Natural killer cell (primary cell): ENCODE results near the gene ERCC8. TPM values are rescaled to one million over a fixed set of nuclear protein-coding genes. Genes with fewer than 3 reads are reported as not detected.

Source experiments
- ATAC-seq, 3 donors: fragments of 150-1000 bp in 2 of 3; fragments of 200-7000 bp in 1 of 3; cut with Tn5 transposase; 1 replicate in 1 of 3; 2 replicates in 2 of 3; pipeline ENCODE4 v1.10.0; 2021; ENCODE audit warnings: mild to moderate bottlenecking in 2 of 3, moderate library complexity in 2 of 3
- DNase-seq, 2 donors: peaks; one replicate each; pipeline versions ENCODE4 v3.0.0 to v3.0.0-alpha.2; 2013 to 2021; ENCODE audit warnings: mixed read lengths in 1 of 2
- H3K27ac ChIP-seq: one replicate; pipeline ENCODE4 v1.5.1; 2013; ENCODE audit warnings: mild to moderate bottlenecking, low read length
- H3K27me3 ChIP-seq: one replicate; pipeline ENCODE4 v1.6.1; 2013; ENCODE audit warnings: low read length; ENCODE audit not compliant: control insufficient read depth, insufficient read depth
- H3K36me3 ChIP-seq: one replicate; pipeline ENCODE4 v1.6.1; 2013; ENCODE audit warnings: low read length; ENCODE audit not compliant: control insufficient read depth, insufficient read depth
- H3K4me1 ChIP-seq: one replicate; pipeline ENCODE4 v1.6.1; 2013; ENCODE audit warnings: low read length; ENCODE audit not compliant: control insufficient read depth, insufficient read depth
- H3K4me3 ChIP-seq: one replicate; pipeline ENCODE4 v1.5.1; 2013; ENCODE audit warnings: low read length
- H3K9me3 ChIP-seq: one replicate; pipeline ENCODE4 v1.6.1; 2013; ENCODE audit warnings: low read length; ENCODE audit not compliant: control insufficient read depth, insufficient read depth
- H3K27ac Mint-ChIP-seq, 2 donors: one replicate each; pipeline ENCODE4 v1.8.0; 2022; ENCODE audit warnings: mild to moderate bottlenecking in 2 of 2, mixed read lengths in 2 of 2, moderate library complexity in 1 of 2
- H3K27me3 Mint-ChIP-seq, 2 donors: one replicate each; pipeline ENCODE4 v1.8.0; 2022; ENCODE audit warnings: low read depth in 2 of 2, mixed read lengths in 2 of 2
- H3K36me3 Mint-ChIP-seq: one replicate; pipeline ENCODE4 v1.8.0; 2022; ENCODE audit warnings: mixed read lengths
- H3K4me1 Mint-ChIP-seq, 2 donors: one replicate each; pipeline ENCODE4 v1.8.0; 2022; ENCODE audit warnings: mixed read lengths in 2 of 2
- H3K4me3 Mint-ChIP-seq: one replicate; pipeline ENCODE4 v1.8.0; 2022; ENCODE audit warnings: mild to moderate bottlenecking, moderate library complexity, mixed read lengths
- H3K9me3 Mint-ChIP-seq, 2 donors: one replicate each; pipeline ENCODE4 v1.8.0; 2022; ENCODE audit warnings: mixed read lengths in 2 of 2
- WGBS: methylation state at CpG from one replicate; pipeline ENCODE4 v1.1.7; 2013; ENCODE audit warnings: missing lambda C conversion rate; ENCODE audit not compliant: insufficient coverage; 5-methylcytosine and 5-hydroxymethylcytosine counted together
- intact Hi-C: fragments of 100-400 bp; cut with micrococcal nuclease; formaldehyde crosslinking; loops from one replicate; pipeline ENCODE4 v1.14.2; 2022
- total RNA-seq, 4 donors: library from RNA; stranded (reverse); fragments of 120-200 nt in 1 of 4; gene quantifications; one replicate each; pipeline versions ENCODE4 v1.2.3 to v1.2.4, GENCODE V29; 2013 to 2022
- TF ChIP-seq, protein P1 (sequence below): fragments of 200-600 bp; IDR thresholded peaks from one replicate; pipeline ENCODE4 v1.8.0; 2022; ENCODE audit warnings: antibody characterized with exemption

ERCC8 gene
- total RNA-seq, 3 donors from 2014 or later (not counting 1 experiment from before 2014, with no cell fraction given), result 4.8 to 9.1 (median 5.5) TPM

DNA sequence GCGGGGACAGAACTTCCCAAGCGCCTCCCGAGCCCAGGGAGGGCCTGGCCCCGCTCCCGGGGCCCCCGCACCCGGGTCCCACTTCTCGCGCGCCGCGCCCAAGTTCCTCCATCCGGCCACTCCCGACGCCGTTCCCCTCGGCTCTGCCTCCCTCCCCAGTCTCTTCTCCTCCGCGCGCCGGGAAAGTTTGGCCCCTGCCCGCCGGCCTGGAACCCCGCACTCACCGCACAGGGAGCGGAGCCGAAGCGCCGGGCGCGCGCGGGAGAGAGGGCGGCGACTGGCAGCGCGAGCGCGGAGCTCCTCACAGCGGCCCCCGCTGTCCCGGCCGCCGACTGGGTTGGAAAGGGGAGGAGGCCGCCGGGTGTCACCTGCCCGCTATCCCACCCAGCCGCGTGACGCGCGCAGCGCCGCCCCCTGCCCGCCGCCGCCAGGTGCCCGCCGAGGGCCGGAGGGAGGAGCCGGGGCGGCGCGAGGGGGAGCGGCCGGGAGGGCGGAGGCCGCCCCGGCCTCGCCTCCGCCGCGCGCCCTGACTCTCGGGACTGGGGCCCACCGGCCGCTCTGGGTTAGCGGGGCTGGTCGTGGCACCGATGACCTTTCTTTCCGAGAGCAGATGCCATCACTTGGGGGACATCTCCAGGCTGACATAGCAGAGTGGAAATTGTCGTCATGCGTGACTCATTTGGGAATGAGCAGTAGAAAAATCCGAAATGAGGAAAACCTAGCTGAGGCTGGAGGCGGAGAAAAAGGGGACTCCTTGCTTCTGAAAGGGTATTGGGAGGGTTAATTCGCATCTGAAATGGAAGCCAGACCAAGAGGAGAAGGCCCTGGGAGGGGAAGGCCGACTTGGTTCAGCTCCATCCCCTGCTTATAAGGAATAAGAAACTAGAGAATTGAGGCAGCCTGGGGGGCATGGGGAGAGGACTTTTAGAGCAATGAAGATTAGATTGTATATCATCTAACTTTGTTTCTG, 100.6 kb downstream of the ERCC8 start, which contains the start of gene ELOVL7:
Gene ELOVL7 (minus strand): TSS at position 334 of the 970 bp plus-strand sequence. CDS start 56,872 bp downstream, outside the sequence.
- ATAC-seq (peak; percentile 26 to 77 (median 65)), DNase-seq (no peak)
- H3K36me3 Mint-ChIP-seq, result no peaks in the 10 kb centered on the region
- no peaks in the 10 kb centered on the region for H3K36me3 ChIP-seq
- intact Hi-C loops, result no loop called here
- H3K4me3 Mint-ChIP-seq, result peak within 1 kb of the TSS; percentile 64
- H3K4me1 Mint-ChIP-seq, result peaks cover 0 to 3% of the 10 kb centered on the region in 2 donors
- no peak within 1 kb of the TSS for H3K4me3 ChIP-seq
- peaks cover 9% of the 10 kb centered on the region for H3K27me3 ChIP-seq
- H3K4me1 ChIP-seq, result peaks cover 6% of the 10 kb centered on the region
- H3K9me3 Mint-ChIP-seq, result no peaks in the 10 kb centered on the region
- H3K9me3 ChIP-seq, result no peaks in the 10 kb centered on the region
- H3K27ac Mint-ChIP-seq, result no peak within 1 kb of the TSS
- H3K27me3 Mint-ChIP-seq, result peaks cover 34 to 51% of the 10 kb centered on the region in 2 donors
- WGBS, result under 1% methylated on average over 87 of the region's 87 CpGs
- no peak within 1 kb of the TSS for H3K27ac ChIP-seq
- TF ChIP-seq, protein P1, sequence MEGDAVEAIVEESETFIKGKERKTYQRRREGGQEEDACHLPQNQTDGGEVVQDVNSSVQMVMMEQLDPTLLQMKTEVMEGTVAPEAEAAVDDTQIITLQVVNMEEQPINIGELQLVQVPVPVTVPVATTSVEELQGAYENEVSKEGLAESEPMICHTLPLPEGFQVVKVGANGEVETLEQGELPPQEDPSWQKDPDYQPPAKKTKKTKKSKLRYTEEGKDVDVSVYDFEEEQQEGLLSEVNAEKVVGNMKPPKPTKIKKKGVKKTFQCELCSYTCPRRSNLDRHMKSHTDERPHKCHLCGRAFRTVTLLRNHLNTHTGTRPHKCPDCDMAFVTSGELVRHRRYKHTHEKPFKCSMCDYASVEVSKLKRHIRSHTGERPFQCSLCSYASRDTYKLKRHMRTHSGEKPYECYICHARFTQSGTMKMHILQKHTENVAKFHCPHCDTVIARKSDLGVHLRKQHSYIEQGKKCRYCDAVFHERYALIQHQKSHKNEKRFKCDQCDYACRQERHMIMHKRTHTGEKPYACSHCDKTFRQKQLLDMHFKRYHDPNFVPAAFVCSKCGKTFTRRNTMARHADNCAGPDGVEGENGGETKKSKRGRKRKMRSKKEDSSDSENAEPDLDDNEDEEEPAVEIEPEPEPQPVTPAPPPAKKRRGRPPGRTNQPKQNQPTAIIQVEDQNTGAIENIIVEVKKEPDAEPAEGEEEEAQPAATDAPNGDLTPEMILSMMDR, result no peak

- Mint-ChIP-seq H3K27ac (no peak overlapping the region), H3K36me3 (no peaks in the 10 kb centered on the region), H3K4me3 (peak overlapping the region; percentile 52), H3K9me3 (no peaks in the 10 kb centered on the region), H3K4me1 (peaks cover 0 to 3% of the 10 kb centered on the region in 2 donors), H3K27me3 (peaks cover 34 to 51% of the 10 kb centered on the region in 2 donors)
- H3K9me3 ChIP-seq, result no peaks in the 10 kb centered on the region
- ATAC-seq (no peak), DNase-seq (no peak)
- peaks cover 9% of the 10 kb centered on the region for H3K27me3 ChIP-seq
- no peak overlapping the region for H3K27ac ChIP-seq
- no peaks in the 10 kb centered on the region for H3K36me3 ChIP-seq
- H3K4me3 ChIP-seq, result no peak overlapping the region
- WGBS, result under 1% methylated on average over 49 of the region's 49 CpGs
- intact Hi-C loops, result no loop called here
- peaks cover 6% of the 10 kb centered on the region for H3K4me1 ChIP-seq
- TF ChIP-seq, protein P1, result no peak
Measured at GRCh38 chr5:60843386-60843935, 101.4 kb downstream of the ERCC8 start.

DNA sequence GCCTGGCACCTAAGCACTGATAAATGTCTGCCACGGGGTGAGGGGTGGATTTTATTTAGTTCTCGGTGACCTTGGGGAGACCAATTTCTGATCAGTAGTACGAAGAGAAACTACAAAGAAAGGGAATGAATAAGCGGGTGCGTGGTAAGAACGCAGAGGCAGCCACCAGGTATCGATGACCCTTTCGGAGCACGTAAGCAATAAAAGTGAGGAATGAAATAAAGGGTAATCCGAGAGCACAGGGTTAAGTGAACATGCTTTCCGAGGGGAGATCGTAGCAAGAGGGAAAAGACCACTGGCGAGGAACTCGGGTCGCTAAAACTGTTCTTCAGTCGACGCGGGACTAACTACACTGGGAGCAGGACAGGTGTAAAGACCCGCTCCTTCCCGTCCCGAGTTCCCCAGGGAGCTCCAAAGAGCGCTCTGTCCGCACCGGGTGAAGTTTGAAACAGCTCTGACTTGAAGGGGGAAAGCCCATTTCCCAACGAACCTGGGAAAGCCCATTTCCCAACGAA, 101.9 kb downstream of the ERCC8 start:
- TF ChIP-seq, protein P1, result no peak
- Histone ChIP-seq H3K9me3 (no peaks in the 10 kb centered on the region), H3K27me3 (peaks cover 9% of the 10 kb centered on the region), H3K27ac (no peak overlapping the region), H3K4me3 (no peak overlapping the region), H3K4me1 (peaks cover 6% of the 10 kb centered on the region), H3K36me3 (no peaks in the 10 kb centered on the region)
- Mint-ChIP-seq H3K27ac (no peak overlapping the region), H3K4me3 (peak overlapping the region; percentile 45), H3K36me3 (no peaks in the 10 kb centered on the region), H3K4me1 (peaks cover 0 to 3% of the 10 kb centered on the region in 2 donors), H3K9me3 (no peaks in the 10 kb centered on the region), H3K27me3 (peaks cover 34 to 51% of the 10 kb centered on the region in 2 donors)
- no peak for DNase-seq
- 34% methylated on average over 26 of the region's 26 CpGs for WGBS
- ATAC-seq, result no peak
- intact Hi-C loops, result no loop called here
